Measurements from ENCODE around the gene TEX22.

Gene TEX22

DNA sequence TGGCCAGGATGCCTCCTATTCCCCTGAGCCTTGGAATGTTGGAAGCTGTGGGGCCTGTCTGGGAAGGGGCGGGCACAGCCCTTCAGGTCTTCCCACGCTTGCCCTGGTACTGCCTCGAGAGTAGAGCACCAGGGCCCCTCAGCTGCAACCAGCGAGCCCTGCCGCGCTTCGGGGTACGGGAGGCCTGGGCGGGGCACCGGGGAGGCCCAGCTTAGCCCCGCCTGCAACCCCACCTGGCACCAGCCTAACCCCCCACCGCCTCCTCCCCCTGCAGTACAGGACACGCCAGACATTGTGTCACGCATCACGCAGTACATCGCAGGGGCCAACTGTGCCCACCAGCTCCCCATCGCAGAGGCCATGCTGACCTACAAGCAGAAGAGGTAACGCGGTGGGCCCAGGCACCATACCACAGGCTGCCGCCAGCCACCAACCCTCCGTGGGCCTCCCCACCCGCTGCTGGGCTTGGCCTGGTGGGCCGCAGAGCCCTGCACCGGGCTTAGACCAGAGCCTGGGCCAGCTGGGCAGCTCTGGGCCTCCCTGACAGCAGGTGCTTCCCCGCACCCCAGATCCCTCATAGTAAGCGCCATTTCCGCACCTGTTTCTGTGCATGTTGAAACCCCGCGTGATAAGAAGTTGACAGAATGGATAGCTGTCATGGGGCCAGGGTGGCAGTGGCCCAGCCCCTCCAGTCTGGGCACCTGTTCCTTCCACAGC lies 13.6 kb upstream of the TEX22 start:
- ATAC-seq, result no peak
- no peak for DNase-seq

DNA sequence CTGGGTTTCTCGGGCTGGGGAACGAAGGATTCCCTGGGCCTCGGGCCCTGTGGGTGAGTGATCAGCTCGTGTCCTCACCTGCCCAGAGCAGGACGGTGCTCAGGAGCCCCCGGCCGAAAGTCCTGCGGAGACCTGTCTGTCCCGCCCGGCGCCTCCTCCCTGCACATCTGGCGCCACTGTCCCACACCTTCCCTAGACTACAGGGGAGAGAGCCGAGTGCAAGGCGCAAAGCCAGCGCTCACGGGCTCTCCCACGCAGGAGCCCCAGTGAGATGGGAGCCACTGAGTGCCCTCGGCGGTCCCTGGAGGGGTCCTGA lies 13.1 kb upstream of the TEX22 start:
- ATAC-seq, result no peak
- DNase-seq, result no peak

DNA sequence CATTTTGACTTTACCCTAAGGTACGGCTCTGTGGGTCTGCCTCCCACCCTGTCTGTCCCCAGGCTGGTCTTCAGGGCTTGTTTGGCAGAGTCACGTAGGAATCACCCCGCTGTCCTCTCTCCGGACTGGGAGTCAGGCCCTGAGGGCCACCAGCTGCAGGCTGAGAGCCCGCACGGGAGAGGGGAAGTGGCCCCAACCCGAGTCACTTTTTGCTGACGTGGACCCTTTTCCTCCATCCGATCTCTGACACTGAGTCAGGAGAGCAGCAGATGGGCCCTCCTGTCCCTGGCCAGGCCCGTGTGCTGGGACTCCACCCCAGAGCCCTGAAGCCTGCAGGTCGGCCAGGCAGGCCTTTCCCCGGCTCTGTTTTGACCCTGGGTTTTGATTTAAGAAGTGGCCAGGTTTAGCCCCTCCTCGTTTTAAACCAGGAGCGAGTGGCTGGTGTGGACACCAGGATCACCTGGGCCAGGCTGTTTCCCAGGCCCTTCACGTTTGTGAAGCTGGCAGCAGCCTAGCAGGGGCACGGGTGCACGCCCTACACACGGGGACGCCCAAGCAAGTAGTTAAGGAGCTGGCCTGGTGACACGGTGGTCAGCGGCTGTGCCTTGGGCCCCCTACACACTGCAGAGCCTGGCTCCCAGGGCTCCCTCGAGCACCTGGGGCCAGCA lies 12.5 kb upstream of the TEX22 start:
- no peak for DNase-seq
- no peak for ATAC-seq

DNA sequence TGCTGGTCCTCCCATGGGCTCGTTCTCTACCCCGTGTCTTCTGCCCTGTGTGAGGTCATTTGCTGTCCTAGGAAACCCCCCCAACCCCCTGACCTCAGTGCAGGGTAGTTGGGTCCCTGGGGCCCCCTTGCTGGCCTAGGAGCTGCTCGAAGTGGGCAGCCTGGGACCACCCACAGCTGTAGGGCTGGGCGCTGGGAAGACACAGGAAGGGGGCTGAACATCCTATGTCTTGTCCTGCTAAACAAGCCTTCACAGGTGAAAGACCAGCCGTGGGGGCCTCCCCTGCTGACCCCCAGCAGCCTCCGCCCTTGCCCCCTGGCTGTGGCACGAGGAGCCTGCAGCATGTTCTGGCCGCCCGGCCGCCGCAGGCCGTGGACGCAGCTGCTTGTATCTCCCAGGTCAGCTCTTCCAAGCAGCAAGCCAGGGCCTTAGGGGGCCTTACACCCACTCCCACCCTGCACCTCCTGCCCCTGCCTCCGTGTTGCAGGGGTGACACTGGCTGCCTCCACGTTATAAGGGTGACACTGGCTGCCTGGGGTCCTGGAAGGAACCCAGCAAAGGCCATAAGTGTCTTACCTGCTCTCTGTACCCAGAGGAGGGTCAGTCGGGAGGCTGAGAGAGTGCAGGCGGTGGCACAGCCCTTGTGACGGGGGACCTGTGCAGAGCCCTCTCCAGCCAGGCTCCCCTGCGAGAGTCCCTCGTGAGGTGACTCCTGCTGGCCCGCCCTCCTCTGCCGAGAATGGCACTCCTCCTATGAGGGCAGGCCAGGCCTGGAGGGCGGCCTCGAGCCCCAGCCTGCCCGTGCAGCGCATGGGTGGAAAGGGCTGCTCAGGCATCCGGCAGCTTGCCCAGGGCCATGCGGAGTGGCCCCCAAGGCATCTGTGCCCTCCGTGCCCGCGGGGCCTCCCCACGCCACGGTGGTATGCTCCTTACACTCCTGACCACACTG lies 11.5 kb upstream of the TEX22 start:
- ATAC-seq (no peak), DNase-seq (no peak)

DNA sequence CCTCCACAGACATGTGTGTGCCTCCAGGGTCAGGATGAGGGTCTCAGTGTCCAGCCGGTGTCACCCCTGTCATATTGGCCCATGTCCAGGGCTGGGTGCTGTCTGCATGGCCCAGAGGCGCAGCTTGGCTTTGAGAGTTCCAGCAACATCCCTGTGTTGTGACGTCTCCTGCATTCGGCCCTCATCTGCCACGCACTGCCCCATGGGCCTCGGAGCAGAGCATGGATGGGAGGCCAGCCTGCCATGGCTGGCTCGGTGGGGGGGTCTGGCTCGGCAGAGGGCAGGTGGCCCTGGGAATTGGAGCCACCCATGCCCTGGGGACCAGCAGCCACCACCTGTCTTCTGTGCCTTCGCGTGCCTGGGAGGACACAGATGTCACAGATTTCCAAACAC lies 10.8 kb upstream of the TEX22 start:
- no peak for DNase-seq
- ATAC-seq, result no peak

DNA sequence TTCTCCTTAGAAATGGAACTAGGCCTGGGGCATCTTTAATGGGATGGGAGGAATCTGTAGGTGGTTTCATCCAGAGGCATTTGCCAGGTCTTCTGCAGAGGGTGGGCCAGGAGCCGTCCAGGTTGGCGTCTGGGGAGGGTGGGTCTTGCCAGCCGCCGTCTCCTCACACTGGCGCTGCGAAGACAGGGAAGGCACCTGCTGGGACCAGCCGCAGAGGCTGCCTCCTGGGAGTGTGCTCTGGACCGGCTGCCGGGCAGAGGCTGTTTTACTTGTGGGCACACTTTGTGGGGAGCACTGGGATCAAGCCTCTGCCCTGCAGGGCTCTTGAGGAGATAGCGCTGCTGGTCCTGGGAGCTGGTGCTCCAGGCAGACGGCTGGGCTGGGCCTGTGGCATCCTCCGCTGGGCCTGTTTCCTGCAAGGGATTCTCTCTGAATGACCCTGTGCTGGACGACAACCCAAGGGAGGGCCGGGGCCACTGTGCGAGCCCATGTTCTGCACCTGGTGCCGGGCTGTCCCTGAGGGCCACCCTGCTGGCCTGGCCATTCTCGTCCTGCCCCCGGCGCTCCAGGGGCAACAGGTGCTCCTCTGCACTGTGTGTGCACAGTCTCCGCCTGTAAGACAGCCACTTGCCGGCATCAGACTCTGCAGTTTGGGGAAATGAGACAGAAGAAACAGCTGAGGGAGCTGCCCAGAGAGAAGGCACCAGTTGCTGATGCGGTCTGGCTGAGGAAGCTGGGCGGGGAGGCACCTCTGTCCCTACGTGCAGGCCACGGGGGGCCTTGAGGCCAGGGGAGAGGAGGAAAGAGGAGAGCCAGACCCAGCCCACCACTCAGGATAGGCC lies 10.0 kb upstream of the TEX22 start:
- DNase-seq, result no peak
- ATAC-seq, result no peak

DNA sequence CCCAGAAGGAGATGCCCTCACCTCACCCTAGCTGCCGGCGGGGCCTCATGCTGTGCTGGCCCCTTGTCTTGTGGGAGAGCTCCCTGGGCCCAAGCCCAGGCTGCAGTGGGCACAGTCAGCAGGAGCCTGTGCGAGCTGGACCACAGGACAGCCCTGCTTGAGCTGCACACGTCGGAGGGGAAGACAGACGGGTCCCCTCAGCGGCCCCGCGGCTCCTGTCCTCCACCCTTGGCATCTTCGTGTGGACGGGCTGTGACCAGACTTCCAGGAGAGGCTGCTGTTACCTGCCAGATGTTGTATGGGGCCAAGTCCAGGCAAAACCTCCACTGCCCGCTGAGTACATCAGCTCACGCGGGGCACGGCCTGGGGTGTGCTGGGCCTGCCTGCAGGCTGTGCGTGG lies 9.4 kb upstream of the TEX22 start:
- DNase-seq, result no peak
- ATAC-seq, result no peak

DNA sequence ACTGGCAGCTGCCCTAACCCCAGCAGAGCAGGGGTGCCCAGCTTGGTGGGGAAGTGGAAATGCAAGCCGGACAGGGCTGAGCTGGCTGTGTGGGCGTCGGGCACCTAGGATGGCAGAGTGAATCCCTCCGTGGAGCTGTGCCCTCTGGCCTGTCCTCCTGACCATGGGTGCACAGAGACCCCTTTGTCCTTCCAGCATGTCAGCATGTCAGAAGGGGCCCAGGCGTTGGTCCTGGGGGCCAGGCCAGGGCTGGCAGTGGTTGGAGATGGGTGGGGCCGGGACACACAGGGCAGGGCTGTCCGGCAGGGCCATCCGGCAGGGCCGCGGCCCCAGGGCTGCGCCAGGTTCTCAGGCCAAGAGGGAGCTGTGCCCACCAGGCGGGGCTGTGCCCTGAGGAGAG lies 8.8 kb upstream of the TEX22 start:
- ATAC-seq (no peak), DNase-seq (no peak)

DNA sequence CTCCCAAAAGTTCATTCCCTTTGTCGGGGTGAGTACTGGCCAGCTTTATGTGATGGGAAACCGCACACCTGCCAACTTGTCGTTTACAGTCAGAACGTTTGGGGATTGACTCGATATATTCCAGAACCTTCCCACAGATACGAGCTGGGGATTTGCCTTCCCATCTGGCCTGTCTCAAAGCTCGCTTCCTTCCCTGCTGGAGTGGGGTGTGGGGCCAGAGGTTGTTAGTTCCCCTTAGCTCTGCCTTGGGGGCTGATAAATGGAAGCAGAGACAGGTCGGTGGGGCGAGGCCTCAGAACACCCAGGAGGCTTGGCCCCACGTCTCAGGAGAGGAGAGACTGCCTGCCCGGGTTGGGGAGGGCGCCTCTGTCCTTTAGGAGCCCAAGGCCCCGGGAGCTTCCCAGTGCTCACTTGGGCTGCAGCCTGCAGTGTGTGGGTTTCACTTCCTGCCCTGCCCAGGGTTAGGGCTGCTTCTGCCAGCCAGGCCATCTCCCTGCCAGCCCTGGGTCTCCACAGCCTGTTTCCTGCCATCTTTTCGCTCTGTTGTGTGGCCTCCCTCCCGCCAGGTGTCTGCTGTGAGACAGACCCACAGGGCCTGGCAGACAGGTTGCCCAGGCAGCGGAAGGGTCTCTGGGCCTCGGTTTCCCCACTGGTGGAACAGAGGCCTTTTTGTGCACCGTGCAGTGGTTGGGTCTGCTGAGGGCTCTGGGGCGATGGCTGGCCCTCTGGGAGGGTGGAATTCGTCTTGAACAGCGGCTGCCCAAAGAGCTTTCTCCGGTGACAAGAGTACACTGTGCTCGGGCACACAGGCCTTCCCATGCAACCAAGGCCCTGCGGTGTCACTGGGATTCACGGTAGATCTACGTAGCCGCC lies 8.1 kb upstream of the TEX22 start:
- ATAC-seq, result no peak
- DNase-seq, result no peak

DNA sequence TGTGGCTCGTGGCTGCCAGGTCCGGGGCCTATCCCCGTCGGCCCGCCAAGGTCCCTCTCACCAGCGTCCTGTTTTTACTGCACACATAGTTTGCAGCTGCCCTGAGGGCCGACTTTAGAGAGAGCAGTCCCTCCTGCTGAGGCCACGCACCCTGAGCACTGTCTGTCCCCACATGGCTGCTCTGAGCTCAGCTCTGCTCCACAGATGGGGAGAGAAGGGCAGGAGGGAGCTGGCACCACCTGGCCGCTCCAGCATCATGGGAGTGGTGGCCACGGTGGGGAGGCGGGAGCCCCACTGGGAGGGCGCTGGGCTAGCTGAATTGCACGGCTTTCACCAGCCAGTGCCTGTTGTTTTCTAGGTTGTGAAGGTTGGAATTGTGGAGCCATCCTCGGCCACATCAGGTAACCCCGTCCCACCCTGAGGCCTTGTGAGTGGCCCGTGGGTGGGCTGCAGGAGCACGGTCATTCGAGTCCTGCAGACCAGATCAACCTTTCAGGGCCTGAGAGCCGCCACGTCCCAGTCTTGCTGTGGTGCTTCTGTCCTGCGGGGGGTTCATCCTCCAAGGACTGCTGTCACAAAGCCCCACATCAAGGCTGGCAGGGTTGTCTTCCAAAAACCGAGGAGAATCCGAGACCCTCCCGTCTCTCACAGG lies 7.4 kb upstream of the TEX22 start:
- no peak for DNase-seq
- ATAC-seq, result no peak

DNA sequence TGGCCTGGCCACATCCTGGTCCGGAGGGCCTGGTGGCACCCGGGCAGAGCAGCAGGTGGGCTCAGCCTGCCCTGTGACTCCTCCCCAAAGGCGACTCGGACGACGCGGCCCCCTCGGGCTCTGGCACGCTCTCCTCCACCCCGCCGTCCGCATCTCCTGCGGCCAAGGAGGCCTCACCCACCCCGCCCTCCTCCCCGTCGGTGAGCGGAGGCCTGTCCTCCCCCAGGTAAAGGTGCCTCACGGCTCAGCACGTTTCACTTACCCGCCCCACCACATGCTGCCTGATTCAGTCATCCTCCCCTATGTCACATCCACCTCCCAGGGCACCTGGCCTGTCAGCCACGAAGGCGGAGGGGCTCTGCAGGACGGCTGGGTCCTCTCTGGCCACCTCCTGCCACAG lies 6.8 kb upstream of the TEX22 start:
- DNase-seq (no peak), ATAC-seq (no peak)

DNA sequence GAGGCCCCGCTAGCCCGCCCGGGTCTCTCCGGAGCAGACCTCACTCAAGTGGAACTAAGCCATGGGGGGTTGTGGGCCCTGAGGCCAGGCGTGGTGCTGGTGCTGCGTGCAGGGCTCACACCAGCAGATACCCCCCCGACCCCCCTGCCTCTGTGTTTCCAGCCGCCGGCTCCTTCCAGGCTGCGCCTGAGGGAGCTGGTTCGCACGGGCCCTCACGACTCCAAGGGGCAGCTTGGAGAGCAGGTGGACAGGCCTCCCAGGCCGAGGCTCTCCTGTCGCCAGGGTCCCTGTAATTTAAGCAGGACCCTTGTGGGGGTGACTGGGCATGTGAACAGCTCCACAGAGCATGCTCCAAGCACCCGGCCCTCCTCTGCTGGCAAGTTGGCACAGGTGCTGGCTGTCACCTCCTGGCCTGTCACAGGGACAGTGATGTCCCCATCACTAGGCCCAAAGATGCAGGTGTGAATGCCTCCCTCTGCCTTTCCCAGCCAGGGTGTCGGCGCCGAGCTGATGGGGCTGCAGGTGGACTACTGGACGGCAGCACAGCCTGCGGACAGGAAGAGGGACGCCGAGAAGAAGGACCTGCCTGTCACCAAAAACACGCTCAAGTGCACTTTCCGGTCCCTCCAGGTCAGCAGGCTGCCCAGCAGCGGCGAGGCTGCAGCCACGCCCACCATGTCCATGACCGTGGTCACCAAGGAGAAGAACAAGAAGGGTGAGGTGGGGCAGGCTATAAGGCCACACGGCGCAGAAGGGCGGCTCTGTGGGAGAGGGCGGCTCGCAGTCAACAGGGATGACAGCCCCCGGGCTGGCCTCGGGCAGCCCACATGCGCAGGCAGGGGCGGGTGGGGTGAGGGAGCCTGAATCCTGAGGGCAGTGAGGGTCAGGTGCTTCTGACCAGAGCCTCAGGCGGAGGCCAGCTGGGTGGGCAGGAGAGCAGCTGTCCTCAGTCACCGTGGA lies 5.9 kb upstream of the TEX22 start:
- DNase-seq (no peak), ATAC-seq (no peak)

DNA sequence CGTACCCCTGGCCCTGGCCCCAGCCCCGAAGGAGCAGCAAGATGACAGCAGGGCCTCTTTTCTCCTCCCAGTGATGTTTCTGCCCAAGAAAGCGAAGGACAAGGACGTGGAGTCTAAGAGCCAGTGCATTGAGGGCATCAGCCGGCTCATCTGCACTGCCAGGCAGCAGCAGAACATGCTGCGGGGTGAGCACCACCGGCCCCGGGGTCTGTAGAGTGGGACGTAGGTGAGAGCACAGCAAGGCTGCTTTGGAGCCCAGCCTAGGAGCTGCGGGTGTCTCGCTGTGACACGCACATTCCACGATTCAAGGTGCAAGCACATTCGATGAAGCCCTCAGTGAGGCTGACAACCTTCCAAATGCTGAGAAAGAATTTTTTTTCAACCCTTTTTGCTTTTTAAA lies 5.2 kb upstream of the TEX22 start:
- ATAC-seq, result no peak
- no peak for DNase-seq

DNA sequence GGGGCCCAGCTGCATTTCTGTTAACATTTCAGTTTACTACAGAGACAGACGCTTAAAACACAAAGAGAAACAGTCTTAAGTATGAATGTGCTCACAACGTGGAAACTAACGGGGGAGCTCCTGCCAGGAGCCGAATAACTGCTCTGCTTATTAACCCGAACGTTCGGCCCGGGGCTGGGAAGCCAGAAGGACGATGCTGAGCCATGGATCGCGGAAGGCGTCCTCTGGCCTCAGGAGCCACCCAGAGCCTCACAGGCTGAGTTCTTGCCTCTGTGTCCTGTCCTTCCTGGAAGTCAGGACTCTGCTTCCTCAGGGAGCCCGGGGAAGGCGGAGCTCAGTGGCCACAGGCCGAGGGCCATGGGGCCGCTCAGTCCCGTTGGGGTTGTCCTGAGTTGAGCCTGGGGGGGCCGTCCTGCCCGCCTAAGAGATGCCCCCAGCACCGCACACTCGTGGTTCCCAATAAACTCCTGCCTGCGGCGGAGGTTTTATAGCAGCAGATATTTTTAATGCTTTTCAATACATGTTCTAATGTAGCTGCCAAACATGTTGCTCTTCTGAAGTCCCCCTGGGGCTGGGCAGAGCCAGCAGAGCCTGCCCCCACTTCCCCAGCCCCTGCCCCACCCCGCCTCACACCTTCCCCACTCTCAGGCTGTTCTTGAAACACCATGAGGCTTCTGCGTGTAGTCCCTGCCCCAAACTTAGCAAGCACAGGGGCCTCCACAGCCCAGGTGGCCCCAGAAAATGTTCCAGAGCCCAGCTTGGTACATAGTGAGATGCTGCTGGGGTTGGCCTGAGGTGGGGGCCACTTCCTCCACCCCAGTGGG lies 3.4 kb upstream of the TEX22 start:
- ATAC-seq (no peak), DNase-seq (no peak)

DNA sequence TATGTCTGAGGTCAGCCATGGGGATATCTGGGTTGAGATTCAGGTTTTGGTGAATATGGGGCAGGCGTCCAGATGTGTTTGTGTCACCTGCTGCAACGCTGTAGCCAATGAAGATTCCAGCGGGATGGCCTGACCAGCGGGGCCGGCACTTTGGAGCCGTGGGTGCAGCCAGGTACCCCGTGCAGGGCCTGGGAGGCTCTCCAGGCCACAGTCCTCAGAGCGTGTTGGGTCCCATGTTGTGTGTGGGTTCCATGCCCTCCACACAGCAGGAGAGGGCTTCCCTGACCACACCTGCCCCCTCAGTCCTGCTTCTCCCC lies 2.8 kb upstream of the TEX22 start:
- DNase-seq, result no peak
- no peak for ATAC-seq

DNA sequence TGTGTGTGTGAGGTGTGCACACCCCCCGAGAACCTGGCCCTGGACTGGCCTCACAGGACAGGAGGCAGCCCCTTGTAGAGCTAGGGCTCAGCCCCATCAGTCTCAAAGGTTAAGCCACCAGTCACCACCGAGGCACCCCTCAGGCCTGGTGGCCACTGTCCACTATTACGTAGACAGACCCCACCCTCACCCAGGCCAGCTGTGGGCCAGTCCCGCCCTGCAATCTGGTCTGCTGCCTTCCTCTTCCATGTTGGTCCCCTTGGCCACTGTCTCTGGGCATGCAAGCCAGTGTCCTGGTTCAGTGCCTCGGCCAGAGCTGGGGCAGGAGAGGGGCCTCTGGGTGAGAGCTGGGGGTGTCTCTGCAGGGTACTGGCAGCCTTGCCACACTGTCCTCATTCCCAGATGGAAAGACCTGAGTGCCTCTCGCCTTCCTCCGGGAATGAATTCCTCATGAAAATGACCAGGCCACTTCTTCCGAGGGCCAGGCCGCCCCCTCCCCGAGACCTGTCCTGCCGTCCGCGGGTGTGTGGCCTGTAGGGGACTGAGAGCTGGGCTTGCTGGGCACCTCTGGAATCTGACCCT lies 897 bp upstream of the TEX22 start:
- ATAC-seq (no peak), DNase-seq (no peak)

DNA sequence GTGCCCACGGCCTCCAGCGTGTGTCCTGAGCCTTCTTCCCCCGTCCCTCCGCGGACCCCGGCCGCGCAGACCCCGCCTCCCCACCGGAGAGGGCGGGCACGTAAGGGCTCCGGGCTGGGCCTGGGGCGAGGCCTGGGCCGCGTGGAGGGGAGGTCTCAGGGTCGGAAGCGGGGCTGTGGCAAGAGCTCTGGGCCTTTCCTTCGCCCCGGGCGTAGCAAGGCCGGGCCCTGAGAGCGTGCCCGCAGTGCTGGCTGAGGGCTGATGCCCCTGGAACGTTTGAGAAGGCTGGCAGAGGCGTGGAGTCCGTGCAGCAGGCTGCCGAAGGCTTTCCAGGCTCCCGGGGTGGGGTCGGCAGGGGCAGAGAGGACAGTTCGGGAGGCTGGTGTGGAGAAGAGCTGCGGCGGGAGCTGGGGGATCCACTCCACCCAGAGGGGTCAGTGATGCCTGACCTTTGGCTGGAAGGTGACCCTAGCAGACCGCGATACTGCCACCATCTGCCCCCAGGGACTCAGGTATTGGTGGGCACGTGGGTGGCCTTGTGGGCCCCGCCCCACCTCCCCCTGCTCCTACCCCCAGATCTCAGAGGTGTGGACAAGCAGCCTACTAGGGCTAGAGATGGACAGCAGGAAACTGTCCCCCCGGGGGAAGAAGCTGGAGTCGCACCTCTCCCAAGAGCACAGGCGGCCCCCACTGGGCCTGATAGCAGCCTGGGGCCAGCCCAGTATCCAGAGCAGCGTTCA lies 558 bp downstream of the TEX22 start:
- ATAC-seq (peak; percentile 51), DNase-seq (no peak)

DNA sequence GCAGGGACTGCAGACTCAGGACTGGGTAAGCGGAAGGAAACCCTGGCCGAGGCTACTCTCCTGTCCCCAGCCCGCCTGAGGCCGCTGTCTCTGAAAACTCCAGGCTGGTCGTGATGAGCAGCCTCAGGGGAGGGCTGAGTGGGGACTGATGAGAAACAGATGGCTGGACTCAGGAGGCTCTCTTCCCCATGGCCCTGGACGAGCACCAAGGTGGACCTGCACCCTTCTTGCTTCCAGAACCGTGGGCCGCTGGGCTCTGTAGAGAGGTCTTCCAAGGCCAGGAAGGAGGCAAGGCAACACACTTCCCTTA lies 1.1 kb downstream of the TEX22 start:
- DNase-seq (no peak), ATAC-seq (no peak)
